ENCODE measurements around the gene MVK.
"Not testable (repeated sequence)": the region's sequence is repeated elsewhere in the genome, so short reads cannot be mapped to it uniquely, and the experiment has no call there.

The MVK gene

DNA sequence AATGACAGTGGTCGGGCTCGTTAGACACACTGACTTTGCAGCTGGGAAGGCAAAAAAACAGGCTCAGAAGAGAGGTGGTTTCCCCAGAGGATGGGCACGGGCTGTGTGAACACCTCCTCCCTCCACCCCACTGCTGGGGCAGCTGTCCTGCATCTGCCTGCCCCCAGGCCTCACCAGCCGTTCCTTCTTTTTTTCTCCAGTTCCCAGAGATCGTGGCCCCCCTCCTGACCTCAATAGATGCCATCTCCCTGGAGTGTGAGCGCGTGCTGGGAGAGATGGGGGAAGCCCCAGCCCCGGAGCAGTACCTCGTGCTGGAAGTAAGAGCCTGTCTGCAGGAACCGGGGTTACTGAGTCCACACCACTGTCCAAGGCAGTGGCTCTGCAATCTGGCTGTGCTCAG is 17.4 kb downstream of the MVK start:
- DNase-seq = no peak

DNA sequence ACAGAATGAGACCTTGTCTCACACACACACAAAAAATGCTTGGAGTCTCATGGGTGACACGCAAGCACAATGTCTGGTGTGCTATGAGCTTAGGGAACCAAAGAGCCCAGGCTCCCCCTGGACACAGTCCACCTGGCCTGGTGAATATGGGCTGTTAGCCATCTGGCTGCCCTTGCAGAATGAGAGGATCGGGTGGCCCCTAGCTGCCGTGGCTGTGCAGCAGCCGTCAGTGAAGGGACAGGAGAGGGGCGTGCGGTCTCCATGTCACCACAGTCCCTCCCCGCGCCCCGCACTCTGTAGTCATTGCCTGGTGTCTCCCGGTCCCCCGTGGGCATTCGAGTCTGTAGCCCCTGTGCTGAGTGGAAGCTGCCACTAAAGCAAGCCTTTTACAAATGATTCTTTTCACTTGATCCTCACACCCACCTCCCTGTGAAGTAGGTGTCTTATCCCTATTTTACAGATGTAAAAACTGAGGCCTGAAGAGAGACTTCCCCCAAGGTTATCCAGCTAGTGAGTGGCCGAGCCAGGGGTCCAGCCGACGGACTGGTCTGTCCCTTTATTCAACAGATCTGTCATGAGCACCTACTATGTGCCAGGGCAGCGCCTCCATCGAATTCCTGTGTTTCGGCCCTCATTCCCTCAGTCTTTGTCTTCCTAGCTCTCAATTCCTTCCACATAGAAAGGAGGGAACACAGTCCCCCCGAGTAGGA is 18.8 kb downstream of the MVK start:
- no peak for DNase-seq

DNA sequence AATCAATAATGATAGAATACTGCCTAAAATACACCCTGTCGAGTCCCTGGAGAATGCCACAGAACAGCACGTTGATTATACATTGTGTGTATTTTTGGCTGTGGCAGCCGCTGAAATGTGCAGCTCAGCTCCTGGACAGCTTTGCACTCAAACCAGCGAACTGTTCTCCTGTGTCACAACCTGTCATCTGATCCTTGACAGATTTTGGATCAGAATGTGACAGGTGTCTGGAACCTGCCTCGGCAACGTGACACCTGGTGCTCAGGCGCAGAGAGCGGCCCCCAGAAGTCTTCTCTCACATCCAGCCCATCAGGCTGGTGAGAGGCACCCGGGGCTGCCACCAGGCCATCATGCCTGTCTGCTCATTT is 19.3 kb downstream of the MVK start:
- no peak for DNase-seq

DNA sequence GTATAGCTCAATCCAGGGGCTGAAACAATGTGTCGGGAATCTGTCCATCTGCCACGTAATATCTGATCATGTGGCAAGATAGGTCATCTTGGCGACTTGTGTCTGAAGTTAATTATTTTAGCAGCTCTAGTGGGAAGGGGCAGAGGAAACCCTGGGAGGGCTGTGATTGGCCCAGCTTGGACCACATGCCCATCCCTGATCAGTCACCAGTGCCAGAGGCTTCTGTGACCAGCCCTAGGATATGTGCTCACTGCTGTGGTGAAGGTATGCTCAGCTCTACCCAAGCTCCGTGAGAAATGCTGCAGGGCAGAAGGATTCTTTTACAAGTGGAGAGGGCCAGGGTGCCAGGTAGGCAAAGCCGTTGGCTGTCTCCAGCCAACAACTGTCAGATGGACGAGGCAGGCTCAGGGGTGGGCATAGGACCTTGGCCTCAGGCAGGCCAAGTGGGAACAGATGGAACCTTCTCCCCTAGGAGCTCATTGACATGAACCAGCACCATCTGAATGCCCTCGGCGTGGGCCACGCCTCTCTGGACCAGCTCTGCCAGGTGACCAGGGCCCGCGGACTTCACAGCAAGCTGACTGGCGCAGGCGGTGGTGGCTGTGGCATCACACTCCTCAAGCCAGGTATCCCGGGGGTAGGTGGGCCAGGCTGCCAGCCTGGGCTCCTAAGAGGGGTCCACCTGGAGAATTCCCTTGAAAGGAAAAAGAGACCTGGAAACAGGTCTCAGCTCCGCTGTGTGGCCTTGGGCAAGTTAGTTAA is 21.1 kb downstream of the MVK start:
- no peak for DNase-seq

DNA sequence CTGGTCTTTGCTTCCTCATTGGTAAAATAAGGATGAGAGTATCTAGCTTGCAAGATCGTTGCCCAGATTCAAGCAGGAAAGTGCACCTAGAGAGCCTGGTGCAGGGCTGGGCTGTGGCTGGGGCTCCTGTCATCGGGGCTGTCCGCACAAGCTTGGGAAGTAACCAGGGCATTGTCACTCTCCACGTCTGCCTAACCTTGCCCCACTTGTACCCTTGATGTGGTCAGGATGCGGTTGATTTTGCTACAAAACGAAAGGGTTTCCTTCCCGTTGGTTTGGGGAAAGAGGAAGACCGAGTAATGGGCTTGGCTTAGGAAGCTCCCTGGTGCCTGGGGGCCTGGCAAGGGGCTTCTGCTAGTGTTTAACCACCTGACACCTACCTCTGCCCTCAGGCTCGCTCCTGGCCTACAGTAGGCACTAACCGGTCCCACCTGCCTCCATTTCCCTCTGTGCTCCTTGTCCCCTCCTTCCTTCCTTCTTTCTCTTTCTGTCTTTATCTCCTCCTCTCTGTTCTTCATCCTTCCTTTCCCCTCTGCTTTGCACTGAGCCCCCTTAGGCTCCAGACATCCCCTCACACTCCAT is 21.8 kb downstream of the MVK start:
- DNase-seq = peak; percentile 30 to 36

DNA sequence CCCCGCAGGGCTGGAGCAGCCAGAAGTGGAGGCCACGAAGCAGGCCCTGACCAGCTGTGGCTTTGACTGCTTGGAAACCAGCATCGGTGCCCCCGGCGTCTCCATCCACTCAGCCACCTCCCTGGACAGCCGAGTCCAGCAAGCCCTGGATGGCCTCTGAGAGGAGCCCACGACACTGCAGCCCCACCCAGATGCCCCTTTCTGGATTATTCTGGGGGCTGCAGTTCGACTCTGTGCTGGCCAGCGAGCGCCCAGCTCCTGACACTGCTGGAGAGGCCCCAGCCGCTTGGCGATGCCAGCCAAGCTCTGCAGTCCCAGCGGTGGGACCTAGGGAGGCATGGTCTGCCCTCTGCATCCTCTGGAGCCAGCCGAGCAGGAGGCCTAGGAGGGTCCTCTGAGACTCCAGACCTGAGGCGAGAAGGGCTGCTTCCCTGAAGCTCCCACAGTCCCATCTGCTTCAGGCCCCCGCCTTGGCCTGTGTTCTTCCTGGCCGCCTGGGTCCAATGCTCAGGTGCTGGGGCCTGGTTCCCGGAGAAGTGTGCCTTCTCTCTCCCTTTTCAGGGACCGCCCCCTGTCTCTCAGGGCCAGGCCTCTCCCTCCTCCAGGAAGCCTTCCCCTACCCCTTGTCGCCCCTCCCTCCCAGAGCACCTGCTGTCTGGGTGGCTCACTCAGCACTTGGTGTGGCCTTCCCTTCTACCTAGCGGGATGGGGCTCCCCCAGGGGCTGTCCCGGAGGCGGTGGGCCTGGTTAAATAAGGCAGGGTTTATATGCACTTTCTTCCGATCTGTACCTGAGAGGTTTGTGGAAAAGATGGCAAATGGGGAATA is 23.0 kb downstream of the MVK start:
- DNase-seq = no peak

DNA sequence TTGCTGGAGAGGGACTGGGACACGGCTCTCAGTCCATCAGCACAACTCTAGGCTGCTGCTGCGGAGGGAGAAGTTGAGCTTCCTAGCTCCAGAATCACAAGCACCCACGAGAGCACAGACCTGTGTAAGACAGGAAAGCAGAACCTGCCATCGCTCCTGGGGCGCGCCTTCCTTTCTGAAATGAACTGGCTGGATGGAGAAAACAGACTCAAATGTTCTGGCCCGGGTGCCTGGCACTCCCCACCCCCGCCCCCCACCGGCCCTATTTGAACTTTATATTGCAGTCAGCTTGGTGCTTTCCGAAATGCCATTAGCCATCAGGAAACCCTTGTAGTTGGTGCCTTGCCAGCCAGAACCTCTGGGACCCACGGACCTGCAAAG is 23.8 kb downstream of the MVK start:
- DNase-seq = no peak

DNA sequence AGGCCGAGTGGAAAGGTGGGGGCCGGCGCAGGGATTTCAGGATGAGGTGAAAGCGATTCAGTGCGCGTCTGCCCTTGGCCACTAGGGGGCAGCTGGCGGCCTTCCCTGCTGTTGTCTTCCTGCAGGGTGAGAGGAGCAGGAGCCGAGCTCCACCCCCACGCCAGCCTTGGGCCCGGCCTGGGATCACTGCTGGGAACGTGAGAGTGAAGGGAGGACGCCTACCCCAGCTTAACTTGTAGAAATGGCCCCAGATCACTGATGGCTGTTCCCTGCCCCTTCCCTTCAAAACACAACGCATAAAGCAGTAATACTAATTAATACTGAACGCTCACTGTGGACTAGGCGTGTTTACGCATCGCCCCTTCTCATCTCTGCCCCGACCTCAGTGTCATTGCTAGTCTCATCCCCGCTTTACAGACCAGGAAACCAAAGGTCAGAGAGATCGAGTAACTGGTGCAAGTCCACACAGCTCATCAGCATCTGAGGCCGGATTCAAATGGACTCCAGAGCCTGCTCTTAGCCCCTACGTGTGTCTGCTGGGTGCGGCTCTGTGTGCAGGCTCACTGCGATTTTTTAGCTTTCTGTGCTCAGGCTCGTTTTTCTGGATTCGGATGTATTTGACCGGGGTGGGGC is 24.3 kb downstream of the MVK start:
- peak; percentile 72 to 77 for DNase-seq

DNA sequence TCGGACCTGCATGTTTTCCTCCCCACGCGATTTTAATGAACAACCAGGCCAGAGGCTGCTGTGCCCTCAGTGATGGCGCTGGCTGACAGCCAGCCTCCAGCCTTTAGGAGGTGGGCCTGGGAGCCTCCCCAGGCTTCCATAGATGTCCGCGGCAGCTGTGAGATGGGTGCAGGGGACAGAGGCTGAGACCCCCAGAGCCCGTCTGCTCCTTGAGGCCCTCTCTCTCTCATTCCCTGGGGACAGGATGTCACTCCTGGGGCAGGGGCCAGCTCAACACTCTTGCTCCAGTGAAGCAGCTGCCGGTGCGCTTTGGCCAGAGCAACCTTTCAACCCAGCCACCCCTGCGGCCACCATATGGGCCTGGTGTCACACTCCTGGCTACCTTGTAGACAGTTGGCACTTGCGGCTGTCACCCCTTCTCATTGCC is 24.8 kb downstream of the MVK start:
- no peak for DNase-seq

DNA sequence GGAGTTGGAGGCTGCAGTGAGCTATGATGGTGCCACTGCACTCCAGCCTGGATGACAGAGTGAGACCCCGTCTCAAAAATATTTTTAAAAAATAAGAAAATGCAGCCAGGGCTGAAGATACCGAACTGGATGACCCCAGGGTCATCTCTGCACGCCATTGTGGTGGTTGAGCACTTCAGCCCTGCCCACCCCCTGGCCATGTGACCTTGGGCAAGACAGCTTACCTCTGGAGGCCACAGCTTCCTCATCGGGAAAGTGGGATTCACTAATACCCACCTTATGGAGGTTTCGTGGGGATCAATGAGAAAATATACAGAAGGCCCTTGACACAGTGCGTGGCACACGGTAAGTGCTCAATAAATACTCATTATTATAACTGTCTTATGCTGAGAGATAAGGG is 25.5 kb downstream of the MVK start:
- no peak for DNase-seq

DNA sequence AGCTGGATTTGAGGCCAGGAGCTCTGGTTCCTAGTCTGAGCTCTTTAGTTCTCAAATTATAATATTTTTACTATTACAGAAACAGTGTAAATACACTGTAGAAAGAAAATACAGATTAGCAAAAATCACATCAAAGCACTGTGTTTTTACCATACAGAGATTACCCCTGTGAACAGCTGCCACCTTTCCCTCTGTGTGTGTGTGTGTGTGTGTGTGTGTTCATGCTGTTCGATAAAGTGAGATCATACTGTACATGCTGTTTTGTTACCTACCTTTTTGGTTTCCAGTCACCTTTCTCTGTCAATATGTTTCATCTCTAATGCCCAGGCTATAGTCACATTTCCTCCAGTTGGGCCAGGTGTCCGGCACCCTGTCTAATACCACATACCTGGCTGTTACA is 26.9 kb downstream of the MVK start:
- no peak for DNase-seq

DNA sequence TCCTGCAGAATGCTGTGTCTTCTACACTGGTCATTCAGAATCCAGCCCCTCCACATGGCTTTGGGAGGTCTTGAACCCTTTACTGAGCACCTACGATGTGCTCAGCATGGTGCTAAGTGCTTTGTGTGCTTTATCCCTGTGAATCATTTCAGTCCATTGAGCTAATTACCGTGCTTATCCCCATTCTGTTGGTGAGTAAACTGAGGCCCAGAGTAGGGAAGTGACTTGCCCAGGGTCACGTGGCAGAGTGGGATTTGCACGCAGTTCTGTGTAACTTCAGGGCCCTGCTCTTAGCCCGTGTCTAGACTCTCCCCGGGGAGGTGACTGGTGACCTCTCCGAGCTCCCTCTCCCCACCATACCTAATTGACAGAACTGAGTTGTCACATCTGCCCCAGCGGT is 27.4 kb downstream of the MVK start:
- DNase-seq = no peak

DNA sequence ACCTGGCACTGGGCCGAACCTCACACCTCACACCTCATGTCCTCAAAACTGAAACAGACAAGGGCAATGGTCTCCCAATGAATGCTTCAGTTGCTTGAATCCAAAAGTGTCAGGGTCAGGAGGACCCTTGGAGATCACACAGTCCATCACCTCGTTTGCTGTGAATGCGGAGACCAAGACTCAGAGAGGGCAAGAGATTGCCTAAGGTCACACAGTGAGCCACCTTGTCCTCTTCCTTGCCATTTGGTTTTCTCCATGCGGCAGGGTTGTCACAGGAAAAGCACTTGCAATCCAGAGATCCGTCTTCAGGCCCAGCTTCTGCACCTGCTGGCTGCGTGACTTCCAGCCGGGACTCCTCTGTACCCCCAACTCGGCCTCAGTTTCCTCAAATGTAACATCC is 28.0 kb downstream of the MVK start:
- DNase-seq = no peak

DNA sequence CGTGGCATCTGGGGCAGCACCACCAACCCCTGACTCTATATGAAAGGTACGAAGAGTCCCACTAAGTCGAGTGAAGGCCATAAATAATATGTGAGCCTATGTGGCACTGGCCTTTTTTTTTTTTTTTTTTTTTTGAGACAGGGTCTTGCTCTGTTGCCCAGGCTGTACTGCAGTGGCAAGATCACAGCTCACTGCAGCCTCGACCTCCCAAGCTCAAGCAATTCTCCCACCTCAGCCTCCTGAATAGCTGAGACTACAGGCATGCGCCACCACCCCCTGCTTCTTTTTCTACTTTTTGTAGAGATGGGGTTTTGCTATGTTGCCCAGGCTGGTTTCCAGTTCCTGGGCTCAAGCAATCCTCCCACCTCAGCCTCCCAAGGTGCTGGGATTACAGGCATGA is 28.5 kb downstream of the MVK start:
- DNase-seq = not testable (repeated sequence)

DNA sequence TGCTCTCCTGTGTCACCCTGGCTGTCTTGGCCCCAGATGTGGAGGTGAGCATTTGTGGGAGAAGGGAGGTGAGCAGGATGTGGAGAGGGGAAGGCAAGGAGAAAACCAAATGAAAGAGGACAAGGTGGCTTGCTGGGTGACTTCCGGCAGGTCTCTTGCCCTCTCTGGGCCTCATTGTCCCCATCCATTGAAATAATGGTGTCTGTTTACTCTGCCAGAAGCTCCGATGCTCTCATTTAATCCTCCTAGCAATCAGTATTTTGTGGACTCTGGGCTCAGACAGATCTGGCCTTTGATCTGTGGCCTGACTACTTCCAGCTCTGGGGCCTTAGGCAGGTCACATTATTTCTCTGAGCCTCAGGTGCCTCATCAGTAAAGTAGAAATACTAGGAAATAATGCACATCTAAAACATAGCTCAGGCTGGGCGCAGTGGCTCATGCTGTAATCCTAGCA is 30.6 kb downstream of the MVK start:
- DNase-seq = no peak

DNA sequence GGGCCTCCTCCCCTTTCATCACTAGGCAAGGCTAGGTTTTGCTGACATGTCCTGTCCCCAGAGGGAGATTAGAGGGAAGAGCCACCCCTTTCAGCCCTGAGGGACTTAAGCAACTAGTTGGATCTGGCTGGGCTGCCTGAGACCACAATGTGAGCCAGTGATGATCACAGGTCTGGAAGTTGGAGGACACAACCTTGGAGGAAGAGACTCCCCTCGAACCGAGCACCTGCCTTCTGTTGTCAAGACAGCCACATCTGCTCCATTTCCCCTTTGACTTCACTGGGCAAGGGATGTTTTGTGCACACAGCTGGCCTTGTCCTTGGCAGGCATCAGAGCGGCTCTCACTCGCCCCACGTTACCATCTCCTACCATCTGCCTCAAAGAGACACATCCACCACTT is 31.4 kb downstream of the MVK start:
- no peak for DNase-seq

DNA sequence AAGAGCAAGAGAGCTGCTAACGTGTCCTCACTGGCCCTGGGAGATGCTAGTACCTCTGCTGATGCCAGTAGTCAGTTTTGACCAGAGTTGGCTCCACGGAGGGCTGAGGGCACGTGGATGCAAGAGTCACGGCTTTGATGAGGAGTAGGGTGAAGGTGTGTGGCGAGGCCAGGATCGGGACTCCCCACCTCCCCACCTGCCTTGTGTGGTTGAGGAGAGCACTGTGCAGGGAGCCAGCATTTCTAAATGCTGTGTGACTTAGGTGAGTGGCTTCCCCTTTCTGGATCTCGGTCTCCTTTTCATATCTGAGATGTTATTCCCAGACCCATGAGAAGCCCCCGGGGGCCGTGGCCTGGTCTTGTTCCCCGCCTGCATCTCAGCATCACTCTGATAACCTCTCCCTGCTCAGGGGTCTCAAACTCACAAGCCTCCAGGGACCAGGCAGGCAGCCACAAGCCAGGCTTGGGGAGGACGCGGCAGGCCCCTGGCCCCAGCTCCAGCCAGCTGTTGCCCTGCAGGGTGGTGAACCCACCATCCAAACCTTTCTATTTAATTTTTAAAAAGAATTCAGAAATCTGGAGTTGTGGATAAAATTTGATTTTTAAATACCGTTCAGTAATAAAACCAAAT is 32.1 kb downstream of the MVK start:
- no peak for DNase-seq

DNA sequence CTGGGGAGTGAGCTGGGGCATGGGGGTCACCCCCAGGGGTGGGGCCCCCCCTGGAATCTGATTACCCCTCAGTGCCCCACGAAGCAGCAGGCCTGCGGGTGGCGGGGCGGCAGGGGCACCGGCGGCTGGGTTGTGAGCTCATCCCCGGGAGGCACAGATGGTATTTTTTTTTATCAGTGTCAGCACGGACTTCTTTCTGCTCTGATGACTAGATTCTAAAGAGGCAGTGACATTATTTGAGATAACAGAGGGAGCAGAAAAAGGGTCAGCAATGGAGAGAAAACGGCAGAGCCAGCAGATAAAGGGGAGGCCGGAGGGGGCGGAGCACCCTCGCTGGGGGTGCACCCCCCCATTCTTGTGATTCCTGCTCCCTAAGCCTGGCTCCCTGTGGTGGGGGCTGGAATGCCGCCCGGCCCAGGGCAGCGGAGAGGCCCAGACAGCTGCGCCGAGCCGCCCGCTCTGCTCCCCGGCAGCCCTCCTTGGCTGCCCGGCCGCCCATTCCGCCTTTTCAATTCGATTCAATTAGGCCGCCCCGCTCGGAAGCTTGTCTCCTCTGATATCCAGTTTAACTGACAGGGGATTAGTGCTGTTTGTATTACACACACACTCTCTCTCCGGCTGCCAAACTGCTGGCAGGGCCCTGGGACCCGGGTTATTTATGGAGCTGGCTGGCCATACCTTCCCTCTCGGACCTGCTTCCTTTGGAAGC is 32.9 kb downstream of the MVK start:
- DNase-seq = no peak

DNA sequence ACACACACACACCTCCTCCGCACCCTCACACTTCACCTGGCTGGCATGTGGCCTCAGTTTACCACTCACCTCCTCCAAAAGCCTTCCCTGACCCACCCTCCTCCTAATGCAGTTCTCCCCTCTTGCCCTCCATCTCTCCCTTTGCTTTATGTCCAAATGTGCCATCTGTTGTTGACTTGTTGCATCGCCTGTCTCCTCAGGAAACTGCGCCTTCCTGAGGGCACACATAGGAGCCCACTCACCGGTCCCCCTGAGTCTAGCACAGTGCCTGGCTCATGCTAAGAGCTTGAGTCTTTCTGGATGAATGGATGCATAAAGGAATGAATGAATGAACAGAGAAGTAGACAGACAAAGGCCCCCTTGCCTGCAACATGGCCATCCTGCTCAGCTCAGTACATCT is 34.0 kb downstream of the MVK start:
- DNase-seq = no peak

DNA sequence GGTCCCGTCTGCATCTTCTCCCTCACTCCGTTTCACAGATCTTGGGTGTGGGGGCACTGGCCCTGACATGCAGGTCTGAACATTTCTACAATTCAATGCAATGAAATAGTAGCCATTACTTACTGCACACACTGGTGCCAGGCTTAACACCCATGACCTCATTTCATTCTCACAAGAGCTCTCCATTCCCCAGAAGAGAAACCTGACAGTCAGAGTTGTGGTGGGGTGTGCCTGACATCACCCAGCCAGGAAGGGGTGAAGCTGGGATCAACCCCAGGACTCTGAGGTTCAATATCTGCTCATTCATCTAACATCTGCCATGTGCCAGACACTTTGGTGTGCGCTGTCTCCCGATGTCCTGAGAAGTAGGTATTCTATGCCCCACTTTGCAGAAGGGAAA is 34.7 kb downstream of the MVK start:
- no peak for DNase-seq

DNA sequence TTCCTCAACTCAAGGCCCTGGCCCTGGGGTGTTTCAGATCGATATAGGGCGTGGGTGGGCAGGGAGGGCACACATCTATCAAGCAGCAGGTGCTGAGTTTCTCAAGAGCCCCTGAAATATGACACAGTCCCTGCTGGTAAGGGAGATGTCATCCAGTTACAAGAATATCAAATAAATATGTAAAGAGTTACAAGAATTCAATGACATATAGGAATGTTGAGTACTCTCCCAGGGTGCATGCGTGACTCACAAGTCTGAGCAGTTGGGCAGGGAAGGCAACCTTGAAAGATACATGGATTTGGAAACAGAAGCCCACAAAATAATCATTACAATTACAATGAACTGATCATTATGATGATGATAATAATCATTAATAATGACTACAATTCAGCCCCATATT is 35.2 kb downstream of the MVK start:
- DNase-seq = no peak

DNA sequence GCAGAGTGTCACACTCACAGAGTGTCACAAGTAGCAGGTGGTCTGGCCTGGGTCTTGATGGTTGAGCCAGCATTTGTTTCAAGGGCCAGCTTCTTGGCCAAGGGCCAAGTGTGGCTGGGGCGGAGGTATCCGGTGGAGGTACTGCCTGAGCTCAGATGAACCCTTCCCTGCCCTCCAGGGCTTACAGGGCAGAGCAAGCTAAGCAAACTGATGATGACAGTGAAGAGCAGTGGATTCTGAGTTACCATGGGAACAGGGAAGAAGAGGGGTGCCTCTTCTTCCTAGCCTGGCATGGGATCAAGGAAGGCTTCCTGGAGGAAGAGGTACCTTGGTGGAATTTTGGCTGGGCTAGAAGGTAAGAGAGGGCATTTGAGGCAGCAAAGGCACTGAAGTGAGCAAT is 35.7 kb downstream of the MVK start:
- no peak for DNase-seq
